ENCODE measurements around the gene THPO. TPM values are rescaled to one million over a fixed set of nuclear protein-coding genes. Genes with fewer than 3 reads are reported as not detected.

The THPO gene
- total RNA-seq, 2 donors from 2014 or later = 0.55 TPM; not detected in 1

DNA sequence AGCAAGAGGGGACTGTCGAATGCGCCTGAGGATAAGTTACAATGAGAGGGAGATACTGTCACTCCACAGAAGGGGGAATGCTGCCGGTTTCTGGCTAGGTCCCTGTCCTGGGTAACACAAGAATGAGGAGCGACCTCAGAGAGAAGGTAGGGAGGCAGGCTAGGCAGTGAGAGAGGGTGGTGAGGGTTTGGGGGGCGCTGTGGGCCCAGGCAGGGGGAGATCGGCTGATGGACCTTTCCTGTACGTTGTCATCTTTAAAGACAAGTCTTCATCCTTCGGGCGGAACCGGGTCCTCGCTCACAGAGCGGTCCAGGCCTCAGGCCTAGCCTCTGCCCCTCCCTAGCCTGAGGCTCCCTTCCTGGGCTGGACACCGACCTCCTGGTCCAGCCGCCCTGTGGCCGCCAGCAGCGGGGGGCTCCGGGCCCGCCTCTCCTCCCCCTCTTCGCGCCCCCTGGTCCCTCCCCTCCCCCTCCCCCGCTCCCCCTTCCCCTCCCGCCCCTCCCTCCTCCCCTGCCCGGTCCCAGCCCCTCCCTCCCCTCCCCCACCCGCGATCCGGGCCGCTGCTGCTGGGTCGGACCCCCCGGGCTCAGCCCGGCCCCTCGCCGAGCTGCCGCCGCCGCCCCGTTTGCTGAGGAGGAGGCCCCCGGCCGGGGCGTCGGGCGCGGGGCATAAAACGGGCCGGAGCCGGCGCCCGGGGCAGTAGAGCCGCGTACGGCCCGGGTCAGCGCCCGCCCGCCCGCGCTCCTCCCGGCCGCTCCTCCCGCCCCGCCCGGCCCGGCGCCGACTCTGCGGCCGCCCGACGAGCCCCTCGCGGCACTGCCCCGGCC, 1.6 kb upstream of the THPO start, which contains the start of gene CHRD:
Gene CHRD, plus strand, starts transcription at position 697 of the 827 bp plus-strand sequence. CDS start 265 bp downstream, outside the sequence.
- no peak for DNase-seq (ENCODE audit: low spot score)
- Histone ChIP-seq H3K4me1 (peaks cover 0 to 24% of the 10 kb centered on the region in 2 donors), H3K36me3 (no peaks in the 10 kb centered on the region), H3K4me3 (peak within 1 kb of the TSS; percentile 50 to 55), H3K9me3 (no peaks in the 10 kb centered on the region), H3K27me3 (no peaks in the 10 kb centered on the region), H3K27ac (peak within 1 kb of the TSS; percentile 64 to 70)
- TF ChIP-seq, protein P1, sequence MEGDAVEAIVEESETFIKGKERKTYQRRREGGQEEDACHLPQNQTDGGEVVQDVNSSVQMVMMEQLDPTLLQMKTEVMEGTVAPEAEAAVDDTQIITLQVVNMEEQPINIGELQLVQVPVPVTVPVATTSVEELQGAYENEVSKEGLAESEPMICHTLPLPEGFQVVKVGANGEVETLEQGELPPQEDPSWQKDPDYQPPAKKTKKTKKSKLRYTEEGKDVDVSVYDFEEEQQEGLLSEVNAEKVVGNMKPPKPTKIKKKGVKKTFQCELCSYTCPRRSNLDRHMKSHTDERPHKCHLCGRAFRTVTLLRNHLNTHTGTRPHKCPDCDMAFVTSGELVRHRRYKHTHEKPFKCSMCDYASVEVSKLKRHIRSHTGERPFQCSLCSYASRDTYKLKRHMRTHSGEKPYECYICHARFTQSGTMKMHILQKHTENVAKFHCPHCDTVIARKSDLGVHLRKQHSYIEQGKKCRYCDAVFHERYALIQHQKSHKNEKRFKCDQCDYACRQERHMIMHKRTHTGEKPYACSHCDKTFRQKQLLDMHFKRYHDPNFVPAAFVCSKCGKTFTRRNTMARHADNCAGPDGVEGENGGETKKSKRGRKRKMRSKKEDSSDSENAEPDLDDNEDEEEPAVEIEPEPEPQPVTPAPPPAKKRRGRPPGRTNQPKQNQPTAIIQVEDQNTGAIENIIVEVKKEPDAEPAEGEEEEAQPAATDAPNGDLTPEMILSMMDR (IDR thresholded peaks at IDR 0.05) = no peak

DNA sequence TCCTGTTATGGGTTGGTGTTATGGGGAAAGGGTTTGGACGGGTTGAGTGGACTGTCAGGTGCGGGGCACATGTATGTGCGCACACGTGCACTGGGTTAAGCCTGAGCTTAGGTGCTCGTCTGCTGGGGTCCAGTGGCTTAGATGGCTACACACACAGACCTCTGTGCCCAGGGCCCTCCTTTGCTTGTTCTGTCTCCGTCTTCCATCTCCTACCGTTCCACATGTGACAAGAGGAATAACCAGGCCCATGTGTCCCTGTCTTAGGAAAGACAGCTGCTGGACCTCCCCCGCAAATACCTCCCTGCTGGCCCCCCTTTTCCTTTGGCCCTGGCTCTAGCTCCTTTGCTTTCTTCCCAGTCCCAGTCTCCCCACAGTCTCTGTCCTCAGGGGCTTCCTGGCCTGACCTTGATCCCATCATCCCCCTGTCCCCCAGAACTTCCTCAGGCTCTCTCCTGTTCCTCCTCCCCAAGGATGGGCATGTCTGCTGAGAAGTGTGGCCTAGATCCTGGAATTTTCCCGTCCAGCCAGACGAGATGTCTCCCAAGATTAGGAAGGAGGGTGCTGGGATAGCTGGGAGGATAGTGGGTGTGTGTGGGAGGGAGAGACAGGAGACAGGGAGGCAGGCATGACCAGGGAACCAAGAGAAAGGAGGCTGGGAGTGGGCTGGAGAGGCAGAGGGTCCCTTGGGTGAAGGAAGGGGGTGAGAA, 797 bp upstream of the THPO start:
- TF ChIP-seq, protein P1 (IDR thresholded peaks at IDR 0.05) = no peak
- H3K4me1 ChIP-seq = peaks cover 0 to 24% of the 10 kb centered on the region in 2 donors
- no peaks in the 10 kb centered on the region for H3K27me3 ChIP-seq
- no peaks in the 10 kb centered on the region for H3K9me3 ChIP-seq
- peak overlapping the region; percentile 64 to 70 for H3K27ac ChIP-seq
- no peak for DNase-seq (ENCODE audit: low spot score)
- no peaks in the 10 kb centered on the region for H3K36me3 ChIP-seq
- H3K4me3 ChIP-seq = no peak overlapping the region

DNA sequence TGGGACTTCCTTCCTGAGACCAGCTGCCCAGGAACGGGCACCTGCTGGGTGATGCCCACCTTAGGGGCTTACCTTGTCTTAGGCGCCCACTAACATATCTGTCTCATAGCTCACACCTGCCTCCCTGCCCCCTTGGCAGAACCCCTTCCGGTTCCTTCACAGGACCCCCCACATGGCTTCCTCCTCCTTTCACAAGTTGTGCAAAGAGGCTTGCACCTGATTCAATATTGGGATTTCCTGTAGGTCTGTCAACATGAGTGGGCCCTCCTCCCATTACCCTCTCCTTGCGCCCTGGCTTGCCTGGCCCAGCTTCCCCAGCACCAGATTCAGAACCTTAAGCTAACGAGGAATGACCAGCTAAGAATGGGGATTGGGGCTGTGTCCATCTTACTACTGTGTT, 633 bp downstream of the THPO start:
- no peak overlapping the region for H3K4me3 ChIP-seq
- TF ChIP-seq, protein P1 (IDR thresholded peaks at IDR 0.05) = no peak
- H3K9me3 ChIP-seq = no peaks in the 10 kb centered on the region
- H3K4me1 ChIP-seq = peaks cover 0 to 24% of the 10 kb centered on the region in 2 donors
- H3K27ac ChIP-seq = no peak overlapping the region
- H3K27me3 ChIP-seq = no peaks in the 10 kb centered on the region
- no peak for DNase-seq (ENCODE audit: low spot score)
- H3K36me3 ChIP-seq = no peaks in the 10 kb centered on the region

DNA sequence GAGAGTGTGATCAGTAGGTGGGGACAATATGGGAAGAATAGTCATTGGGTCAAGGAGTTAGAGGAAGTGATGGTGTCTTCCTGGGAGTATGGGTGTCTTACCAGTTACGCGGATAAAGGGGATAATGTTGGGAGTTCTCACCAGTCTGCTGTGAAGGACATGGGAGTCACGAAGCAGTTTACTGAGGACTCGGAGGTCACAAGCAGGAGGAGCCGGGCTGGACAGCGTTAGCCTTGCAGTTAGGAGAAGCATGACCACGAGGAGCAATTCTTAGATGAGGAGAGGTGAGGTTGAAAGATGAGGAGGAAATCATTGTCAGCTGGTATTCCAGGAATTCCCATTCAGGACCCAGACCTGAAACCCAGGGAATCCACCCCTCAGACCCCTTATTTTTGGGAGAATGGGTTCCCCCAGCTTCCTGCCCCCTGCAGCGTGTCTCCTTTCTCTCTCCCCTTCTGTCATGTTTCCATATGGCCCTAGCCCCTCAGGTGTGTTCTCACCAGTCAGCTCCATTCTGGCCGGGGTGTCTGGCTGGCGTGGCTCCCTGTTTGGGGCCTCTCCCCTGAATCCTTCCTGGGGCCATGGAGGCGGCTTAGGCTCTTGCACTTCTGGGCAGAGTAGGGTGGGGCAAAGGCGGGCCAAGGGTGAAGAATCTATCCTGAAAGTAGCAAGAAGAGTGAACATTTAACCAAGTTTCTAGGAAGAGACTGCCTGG, 2.1 kb downstream of the THPO start:
- no peaks in the 10 kb centered on the region for H3K9me3 ChIP-seq
- H3K27me3 ChIP-seq = no peaks in the 10 kb centered on the region
- TF ChIP-seq, protein P1 (IDR thresholded peaks at IDR 0.05) = no peak
- no peak overlapping the region for H3K4me3 ChIP-seq
- peaks cover 0 to 22% of the 10 kb centered on the region in 2 donors for H3K4me1 ChIP-seq
- DNase-seq (ENCODE audit: low spot score) = no peak
- H3K36me3 ChIP-seq = no peaks in the 10 kb centered on the region
- no peak overlapping the region for H3K27ac ChIP-seq

DNA sequence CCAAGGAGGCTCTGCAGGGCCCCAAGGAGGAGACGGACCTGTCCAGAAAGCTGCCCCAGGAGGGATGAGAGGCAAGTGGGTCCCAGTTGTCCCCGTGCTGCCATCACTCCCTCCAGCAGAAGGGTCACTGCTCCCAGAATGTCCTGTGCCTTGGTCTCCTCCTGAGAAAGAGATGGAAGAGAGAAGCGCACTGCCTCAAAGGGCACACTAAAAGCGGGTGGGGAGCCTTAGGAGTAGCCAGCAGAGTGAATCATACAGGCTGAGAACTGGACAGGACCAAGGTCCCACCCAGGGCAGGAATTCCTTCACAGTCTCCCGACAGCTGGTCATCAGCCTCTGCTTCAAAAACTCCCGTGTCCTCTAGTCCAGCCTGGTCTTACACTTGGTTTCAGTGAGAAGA, 4.6 kb downstream of the THPO start:
- H3K27ac ChIP-seq = peak overlapping the region in 1 of 2 donors; percentile 12
- peaks cover 0 to 18% of the 10 kb centered on the region in 2 donors for H3K4me1 ChIP-seq
- H3K27me3 ChIP-seq = no peaks in the 10 kb centered on the region
- H3K4me3 ChIP-seq = no peak overlapping the region
- H3K9me3 ChIP-seq = no peaks in the 10 kb centered on the region
- DNase-seq (ENCODE audit: low spot score) = peak; percentile 71
- H3K36me3 ChIP-seq = peaks cover 3% of the 10 kb centered on the region
- TF ChIP-seq, protein P1 (IDR thresholded peaks at IDR 0.05) = no peak
